ENCODE data around the gene TEN1.

- TF ChIP-seq CTCF (IDR thresholded peaks at IDR 0.05 in 8 of 11, conservative IDR thresholded peaks at IDR 0.05 in 3 of 11) = no peak
- TF ChIP-seq POLR2AphosphoS5 (IDR thresholded peaks at IDR 0.05) = no peak
Measured at GRCh38 chr17:76011951-76012350, 32.9 kb downstream of the TEN1 start.
